RWPE2 (cell line): ENCODE data around the gene RNF213.

ENCODE experiments used
- ATAC-seq: fragments of 200-7000 bp; cut with Tn5 transposase; 3 replicates; pipeline ENCODE4 v1.9.1; 2021; ENCODE audit warnings: low read depth
- DNase-seq: peaks from one replicate; pipeline ENCODE4 v3.0.0-alpha.2; 2020; ENCODE audit warnings: low spot score
- H3K27ac ChIP-seq: fragments of 450-650 bp; 2 replicates; pipeline ENCODE4 v1.5.1; 2017; ENCODE audit warnings: mild to moderate bottlenecking; ENCODE audit not compliant: poor library complexity, severe bottlenecking
- H3K27me3 ChIP-seq: fragments of 250-450 bp; sonication (Bioruptor Pico); 2 replicates; pipeline ENCODE4 v1.5.1; 2021; ENCODE audit warnings: mild to moderate bottlenecking, moderate library complexity; ENCODE audit not compliant: insufficient read depth, poor library complexity, severe bottlenecking
- H3K36me3 ChIP-seq: fragments of 250-450 bp; sonication (Bioruptor Pico); 2 replicates; pipeline ENCODE4 v1.5.1; 2020; ENCODE audit warnings: low read depth, mild to moderate bottlenecking, moderate library complexity
- H3K4me1 ChIP-seq: fragments of 250-450 bp; sonication (Bioruptor Pico); 2 replicates; pipeline ENCODE4 v1.5.1; 2021; ENCODE audit warnings: mild to moderate bottlenecking, moderate library complexity; ENCODE audit not compliant: insufficient read depth, poor library complexity, severe bottlenecking
- H3K4me3 ChIP-seq: fragments of 250-450 bp; sonication (Bioruptor Pico); 2 replicates; pipeline ENCODE4 v1.5.1; 2021; ENCODE audit warnings: mild to moderate bottlenecking, moderate library complexity; ENCODE audit not compliant: severe bottlenecking
- H3K9me3 ChIP-seq: fragments of 250-450 bp; sonication (Bioruptor Pico); 2 replicates; pipeline ENCODE4 v1.5.1; 2021; ENCODE audit warnings: mild to moderate bottlenecking, moderate library complexity; ENCODE audit not compliant: severe bottlenecking
- TF ChIP-seq, protein P1 (sequence below): fragments of 450-650 bp; IDR thresholded peaks from one replicate; pipeline ENCODE4 v1.5.1; 2017; ENCODE audit warnings: mild to moderate bottlenecking, moderate library complexity; ENCODE audit not compliant: poor library complexity, severe bottlenecking

Gene RNF213

DNA sequence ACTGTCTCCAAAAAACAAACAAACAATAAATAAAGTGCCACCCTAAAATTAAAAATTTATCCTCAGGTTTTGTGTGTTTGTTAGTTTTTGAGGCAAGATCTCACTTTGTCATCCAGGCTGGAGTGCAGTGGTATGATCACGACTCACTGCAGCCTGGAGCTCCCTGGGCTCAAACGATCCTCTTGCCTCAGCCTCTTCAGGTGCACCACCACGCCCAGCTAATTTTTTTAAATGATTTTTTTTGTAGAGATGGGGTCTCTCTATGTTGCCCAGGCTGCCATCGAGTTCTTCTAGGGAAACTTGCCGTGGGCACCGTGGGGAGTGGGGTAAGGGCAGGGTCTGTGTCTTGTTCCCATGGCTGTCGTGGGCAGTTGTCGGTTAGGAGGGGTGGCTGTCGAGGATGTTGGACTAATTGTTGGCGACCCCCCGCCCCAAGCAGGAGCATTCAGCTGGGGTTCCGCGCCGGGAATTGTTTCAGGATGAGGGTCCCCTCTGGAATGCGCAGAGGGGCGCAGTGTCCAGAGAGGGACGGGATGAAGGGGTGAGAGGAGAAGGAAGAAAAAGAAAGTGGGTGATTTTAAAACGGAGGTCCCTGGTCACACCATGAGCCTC, 1.1 kb upstream of the RNF213 start:
- no peaks in the 10 kb centered on the region for H3K9me3 ChIP-seq
- H3K36me3 ChIP-seq, result peaks cover 10% of the 10 kb centered on the region
- no peaks in the 10 kb centered on the region for H3K27me3 ChIP-seq
- peaks cover 23% of the 10 kb centered on the region for H3K4me1 ChIP-seq
- peak overlapping the region; percentile 71 for H3K27ac ChIP-seq
- DNase-seq, result no peak
- ATAC-seq, result no peak
- peak overlapping the region; percentile 48 for H3K4me3 ChIP-seq
- TF ChIP-seq, protein P1, sequence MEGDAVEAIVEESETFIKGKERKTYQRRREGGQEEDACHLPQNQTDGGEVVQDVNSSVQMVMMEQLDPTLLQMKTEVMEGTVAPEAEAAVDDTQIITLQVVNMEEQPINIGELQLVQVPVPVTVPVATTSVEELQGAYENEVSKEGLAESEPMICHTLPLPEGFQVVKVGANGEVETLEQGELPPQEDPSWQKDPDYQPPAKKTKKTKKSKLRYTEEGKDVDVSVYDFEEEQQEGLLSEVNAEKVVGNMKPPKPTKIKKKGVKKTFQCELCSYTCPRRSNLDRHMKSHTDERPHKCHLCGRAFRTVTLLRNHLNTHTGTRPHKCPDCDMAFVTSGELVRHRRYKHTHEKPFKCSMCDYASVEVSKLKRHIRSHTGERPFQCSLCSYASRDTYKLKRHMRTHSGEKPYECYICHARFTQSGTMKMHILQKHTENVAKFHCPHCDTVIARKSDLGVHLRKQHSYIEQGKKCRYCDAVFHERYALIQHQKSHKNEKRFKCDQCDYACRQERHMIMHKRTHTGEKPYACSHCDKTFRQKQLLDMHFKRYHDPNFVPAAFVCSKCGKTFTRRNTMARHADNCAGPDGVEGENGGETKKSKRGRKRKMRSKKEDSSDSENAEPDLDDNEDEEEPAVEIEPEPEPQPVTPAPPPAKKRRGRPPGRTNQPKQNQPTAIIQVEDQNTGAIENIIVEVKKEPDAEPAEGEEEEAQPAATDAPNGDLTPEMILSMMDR, result no peak

DNA sequence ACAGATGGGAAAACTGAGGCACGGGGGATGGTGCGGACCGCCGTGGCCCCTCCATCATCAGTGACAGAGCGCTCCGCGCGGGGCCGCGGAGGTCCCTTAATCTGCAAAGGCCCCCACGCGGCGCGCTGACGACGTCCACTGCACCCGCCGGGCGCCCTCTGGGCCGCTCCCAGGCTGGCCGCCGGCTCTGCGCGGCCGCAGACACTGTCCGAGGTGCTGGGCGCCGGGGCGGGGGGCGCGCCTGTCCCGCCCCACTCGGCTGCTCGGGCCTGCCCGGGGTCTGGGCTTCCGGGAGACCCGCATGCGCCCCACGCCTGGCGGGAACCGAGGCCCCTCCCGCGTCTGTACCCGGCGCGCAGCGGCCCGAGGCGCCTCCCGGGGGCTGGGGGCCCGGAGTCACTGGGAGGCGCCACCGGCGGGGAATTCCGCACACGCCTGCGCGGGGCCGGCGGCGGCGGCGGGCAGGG, 550 bp upstream of the RNF213 start:
- Histone ChIP-seq H3K4me3 (peak overlapping the region; percentile 48), H3K9me3 (no peaks in the 10 kb centered on the region), H3K27ac (peak overlapping the region; percentile 71), H3K36me3 (peaks cover 14% of the 10 kb centered on the region), H3K27me3 (no peaks in the 10 kb centered on the region), H3K4me1 (peaks cover 18% of the 10 kb centered on the region)
- TF ChIP-seq, protein P1, result no peak
- no peak for DNase-seq
- peak; percentile 69 for ATAC-seq

DNA sequence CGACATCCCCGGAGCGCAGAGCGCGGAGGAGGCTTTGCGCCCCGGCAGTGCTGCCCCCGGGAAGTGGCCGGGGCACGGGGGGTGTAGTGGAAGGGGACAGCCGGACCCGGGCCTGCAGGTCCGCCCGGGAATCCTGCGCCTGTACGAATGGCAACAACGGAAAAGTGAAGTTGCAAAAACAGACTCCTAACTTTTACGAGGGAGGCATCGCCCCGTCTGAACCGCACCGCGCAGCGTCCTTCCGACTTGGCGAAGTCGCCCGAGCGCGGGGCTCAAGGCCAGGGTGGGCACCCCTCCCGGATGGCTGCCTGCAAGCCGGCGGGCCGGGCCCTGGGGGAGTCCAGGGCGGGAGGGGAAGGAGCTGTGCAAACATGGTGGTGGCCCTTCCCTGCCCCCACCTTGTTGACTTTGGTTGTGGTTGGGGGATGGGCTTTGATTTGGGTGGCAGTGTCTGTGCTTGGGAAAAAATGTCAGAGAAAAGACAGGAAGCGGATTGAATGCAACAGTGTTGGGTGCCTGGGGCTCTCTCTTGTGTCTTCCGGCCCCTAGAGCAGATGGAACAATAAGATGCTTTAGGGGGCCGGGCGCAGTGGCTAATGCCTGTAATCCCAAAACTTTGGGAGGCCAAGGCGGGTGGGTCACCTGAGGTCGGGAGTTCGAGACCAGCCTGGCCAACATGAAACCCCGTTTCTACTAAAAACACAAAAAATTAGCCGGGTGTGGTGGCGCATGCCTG, 675 bp downstream of the RNF213 start:
- H3K27ac ChIP-seq, result peak overlapping the region; percentile 92
- TF ChIP-seq, protein P1, result no peak
- H3K4me3 ChIP-seq, result peak overlapping the region; percentile 86
- H3K4me1 ChIP-seq, result peaks cover 11% of the 10 kb centered on the region
- H3K27me3 ChIP-seq, result no peaks in the 10 kb centered on the region
- H3K9me3 ChIP-seq, result no peaks in the 10 kb centered on the region
- peaks cover 22% of the 10 kb centered on the region for H3K36me3 ChIP-seq
- no peak for DNase-seq
- ATAC-seq, result peak; percentile 36

DNA sequence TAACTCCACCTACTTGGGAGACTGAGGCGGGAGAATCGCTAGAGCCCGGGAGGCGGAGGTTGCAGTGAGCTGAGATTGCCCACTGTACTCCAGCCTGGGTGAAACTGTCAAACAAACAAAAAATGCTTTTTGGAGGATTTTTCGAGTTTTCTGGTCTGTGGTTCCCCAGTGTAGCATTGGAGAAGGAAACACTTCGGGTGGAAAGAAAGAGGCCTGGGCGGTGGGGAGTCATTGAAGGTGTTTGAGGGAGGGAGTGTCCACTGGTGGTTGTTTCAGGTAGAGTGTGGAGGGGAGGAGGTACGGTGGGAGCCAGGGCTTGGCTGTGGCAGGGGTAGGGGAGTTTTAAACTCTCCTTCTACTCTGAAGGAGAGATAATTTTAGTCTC, 1.2 kb downstream of the RNF213 start:
- peaks cover 27% of the 10 kb centered on the region for H3K36me3 ChIP-seq
- H3K27ac ChIP-seq, result peak overlapping the region; percentile 92
- no peak for ATAC-seq
- DNase-seq, result no peak
- H3K4me1 ChIP-seq, result peaks cover 11% of the 10 kb centered on the region
- peak overlapping the region; percentile 86 for H3K4me3 ChIP-seq
- H3K9me3 ChIP-seq, result no peaks in the 10 kb centered on the region
- H3K27me3 ChIP-seq, result no peaks in the 10 kb centered on the region
- TF ChIP-seq, protein P1, result no peak

DNA sequence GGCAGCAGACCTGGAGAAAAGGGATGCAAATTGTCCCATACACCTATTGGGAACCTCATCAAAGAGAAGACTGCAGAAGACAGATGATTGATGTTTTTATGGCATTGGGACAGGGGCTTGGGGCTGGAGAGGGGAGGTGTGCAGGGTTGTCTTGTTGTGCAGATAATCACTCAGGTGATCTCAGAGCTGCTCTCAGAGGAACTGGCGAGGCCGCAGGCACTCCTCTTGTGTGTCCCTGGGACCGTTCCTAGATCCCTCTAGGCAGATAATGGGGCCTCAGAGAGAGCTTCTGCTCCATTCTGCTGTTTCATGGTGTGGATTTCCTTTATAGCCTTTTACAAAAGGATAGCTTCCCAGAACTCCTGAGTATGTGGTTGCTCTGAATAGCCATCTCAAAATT, 1.6 kb downstream of the RNF213 start:
- Histone ChIP-seq H3K27me3 (no peaks in the 10 kb centered on the region), H3K9me3 (no peaks in the 10 kb centered on the region), H3K4me3 (peak overlapping the region; percentile 86), H3K27ac (peak overlapping the region; percentile 92), H3K4me1 (peaks cover 11% of the 10 kb centered on the region), H3K36me3 (peaks cover 28% of the 10 kb centered on the region)
- DNase-seq (no peak), ATAC-seq (no peak)
- TF ChIP-seq, protein P1, result no peak
